Measurements from ENCODE around the gene CAPN13.

The CAPN13 gene

DNA sequence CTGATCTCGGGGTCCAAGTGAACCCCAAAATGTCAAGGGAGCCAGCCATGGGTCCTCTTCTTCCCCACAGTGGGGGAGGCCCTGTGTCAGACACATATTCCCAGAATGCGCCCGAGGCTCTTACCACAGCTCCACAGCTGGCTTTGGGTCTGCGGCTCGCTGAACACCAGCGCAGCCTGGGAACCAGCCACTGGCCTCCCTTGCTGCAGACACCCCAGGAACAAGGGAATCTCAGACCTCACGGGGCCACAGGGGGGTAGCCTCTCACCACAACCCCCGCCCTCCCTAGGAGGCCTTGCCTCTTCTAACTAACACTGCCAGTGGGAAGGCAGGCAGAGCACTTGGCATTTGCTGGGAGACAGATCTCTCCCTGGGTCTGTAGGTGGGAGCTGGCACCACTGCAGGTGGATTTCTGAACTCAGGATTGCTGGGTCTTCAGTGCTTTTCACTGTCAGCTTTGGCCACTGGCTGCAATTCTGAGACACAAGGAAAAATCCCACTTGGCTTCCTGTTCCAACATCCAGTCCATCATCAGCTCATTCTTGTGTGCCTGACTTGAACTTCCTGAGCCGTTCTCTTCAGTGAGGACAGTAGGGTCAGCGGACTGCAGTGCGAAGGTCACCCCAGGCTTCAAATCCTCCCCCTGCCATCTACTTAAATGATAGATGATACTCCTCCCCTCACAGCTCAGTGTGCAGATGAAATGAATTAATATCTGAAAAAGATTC, 128.7 kb downstream of the CAPN13 start:
- no peak for DNase-seq

- no peak for DNase-seq
These were observed 129.3 kb downstream of the CAPN13 start for GRCh38 chr2:30677861-30678385.

- DNase-seq = no peak
These were observed 130.0 kb downstream of the CAPN13 start for GRCh38 chr2:30677231-30677630.

- DNase-seq = no peak
These were observed 131.5 kb downstream of the CAPN13 start for GRCh38 chr2:30675758-30676157.

DNA sequence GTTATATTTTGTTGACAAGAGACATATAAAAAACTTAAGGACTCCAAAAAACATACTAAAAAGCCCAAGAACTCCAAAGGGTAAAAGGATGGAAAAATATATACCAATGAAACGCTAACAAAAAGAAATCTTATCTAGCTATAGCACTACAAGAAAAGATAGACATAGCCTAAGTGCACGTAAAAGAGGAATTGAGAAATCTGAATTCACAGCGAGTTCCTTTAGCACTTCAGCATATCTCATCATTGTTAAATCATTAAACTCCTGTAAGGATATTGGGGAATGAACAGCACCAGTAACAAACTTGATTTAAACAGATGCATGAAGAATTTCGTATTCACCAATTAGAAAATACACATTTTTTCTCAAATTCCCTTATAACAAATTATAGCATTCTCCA, 134.1 kb downstream of the CAPN13 start:
- DNase-seq = no peak
